Hepatocyte (in vitro differentiated cells): ENCODE data around the gene APBA2. TPM values are rescaled to one million over a fixed set of nuclear protein-coding genes. Genes with fewer than 3 reads are reported as not detected.

Experiments used
- DNase-seq: peaks from one replicate; pipeline ENCODE4 v3.0.0-alpha.2; 2016; ENCODE audit warnings: low spot score
- H2AFZ ChIP-seq: fragments of 200-600 bp; sonication (generic); 2 replicates; pipeline ENCODE4 v1.6.0; 2016; ENCODE audit warnings: antibody characterized with exemption, mild to moderate bottlenecking
- H3K27ac ChIP-seq: fragments of 200-600 bp; sonication (generic); 2 replicates; pipeline ENCODE4 v1.5.1; 2016; ENCODE audit warnings: mild to moderate bottlenecking
- H3K27me3 ChIP-seq: fragments of 200-600 bp; sonication (generic); 2 replicates; pipeline ENCODE4 v1.6.1; 2016
- H3K36me3 ChIP-seq: fragments of 200-600 bp; sonication (generic); replicated peaks from 2 replicates; pipeline ENCODE4 v1.5.1; 2016; ENCODE audit warnings: low read depth; ENCODE audit not compliant: insufficient read depth
- H3K4me1 ChIP-seq: fragments of 200-600 bp; sonication (generic); 2 replicates; pipeline ENCODE4 v1.5.1; 2016; ENCODE audit warnings: mild to moderate bottlenecking, moderate library complexity; ENCODE audit not compliant: insufficient read depth
- H3K4me2 ChIP-seq: fragments of 200-600 bp; sonication (generic); 2 replicates; pipeline ENCODE4 v1.6.0; 2016
- H3K4me3 ChIP-seq: fragments of 200-600 bp; sonication (generic); 2 replicates; pipeline ENCODE4 v1.5.1; 2016; ENCODE audit warnings: mild to moderate bottlenecking
- H3K79me2 ChIP-seq: fragments of 200-600 bp; sonication (generic); 2 replicates; pipeline ENCODE4 v1.6.0; 2017; ENCODE audit warnings: mild to moderate bottlenecking
- H3K9me2 ChIP-seq: fragments of 200-600 bp; sonication (generic); replicated peaks from 2 replicates; pipeline ENCODE4 v1.6.0; 2017; ENCODE audit warnings: mild to moderate bottlenecking; ENCODE audit not compliant: insufficient read depth
- H3K9me3 ChIP-seq: fragments of 200-600 bp; sonication (generic); 2 replicates; pipeline ENCODE4 v1.5.1; 2016; ENCODE audit warnings: low read depth, mild to moderate bottlenecking
- H4K20me1 ChIP-seq: fragments of 200-600 bp; sonication (generic); 2 replicates; pipeline ENCODE4 v1.6.0; 2016; ENCODE audit warnings: mild to moderate bottlenecking; ENCODE audit not compliant: insufficient read depth, poor library complexity, severe bottlenecking
- EZH2 ChIP-seq: fragments of 200-600 bp; sonication (generic); IDR thresholded peaks from 2 replicates; pipeline ENCODE4 v1.6.1; 2016; ENCODE audit warnings: antibody characterized with exemption, mild to moderate bottlenecking, borderline replicate concordance
- EZH2phosphoT487 ChIP-seq: fragments of 200-600 bp; sonication (generic); IDR thresholded peaks from one replicate; pipeline ENCODE4 v1.6.1; 2018; ENCODE audit warnings: antibody characterized with exemption, mild to moderate bottlenecking, low read depth, moderate library complexity; ENCODE audit not compliant: unreplicated experiment, severe bottlenecking
- WGBS: methylation state at CpG from one replicate; pipeline ENCODE4 v1.1.6; 2016; ENCODE audit warnings: low lambda C conversion rate; ENCODE audit errors: missing lambda C conversion rate; 5-methylcytosine and 5-hydroxymethylcytosine counted together
- polyA plus RNA-seq: library from polyadenylated mRNA; unstranded; fragments of >200 nt; fragmentation: Nextera tagmentation; extraction: Ambion mirVana; gene quantifications from 2 replicates; pipeline ENCODE4 v1.2.1, GENCODE V29; 2016
- total RNA-seq: library from RNA; depleted of rRNA; stranded (reverse); fragments of >200 nt; gene quantifications from 2 replicates; pipeline ENCODE4 v1.2.3, GENCODE V29; 2014
- TF ChIP-seq, protein P1 (sequence below): fragments of 200-600 bp; sonication (generic); IDR thresholded peaks from 2 replicates; pipeline ENCODE4 v1.5.1; 2016; ENCODE audit warnings: antibody characterized with exemption, mild to moderate bottlenecking; ENCODE audit not compliant: poor library complexity

Gene APBA2
- total and polyA plus RNA-seq, 2 experiments from 2014 or later, result 8.4 to 10.1 TPM

DNA sequence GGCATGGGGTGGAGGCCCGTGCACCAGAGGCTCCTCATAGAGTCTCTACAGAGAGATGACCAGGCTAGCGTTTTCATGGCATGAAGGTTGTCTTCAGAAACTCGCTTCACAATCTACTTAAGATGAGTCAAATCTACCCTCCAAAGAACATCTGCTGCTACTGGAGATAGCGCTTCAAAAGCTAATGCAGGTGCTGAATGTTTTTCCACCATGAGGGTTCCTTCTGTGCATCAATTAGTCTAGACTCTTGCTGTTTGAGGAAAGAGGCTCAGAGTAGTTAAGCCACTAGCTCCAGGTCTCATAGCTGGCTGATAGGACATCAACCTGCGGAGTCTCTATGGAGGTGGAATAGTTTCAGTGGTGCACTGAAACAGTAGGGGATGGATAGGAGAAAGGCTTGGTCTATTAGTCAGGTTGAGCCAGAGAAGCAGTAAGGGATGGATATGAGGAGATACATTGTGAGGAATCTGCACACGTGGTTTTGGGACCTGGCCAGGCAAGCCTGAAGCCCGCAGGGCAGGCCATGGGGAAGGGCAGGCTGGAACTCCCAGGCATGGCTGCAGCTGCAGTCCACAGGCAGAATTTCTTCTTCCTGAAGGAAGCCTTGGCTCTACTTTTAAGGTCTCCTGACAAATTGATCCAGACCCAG is 117.5 kb downstream of the APBA2 start:
- no peaks in the 10 kb centered on the region for H3K9me2 ChIP-seq
- H4K20me1 ChIP-seq, result no peaks in the 10 kb centered on the region
- H3K36me3 ChIP-seq, result no peaks in the 10 kb centered on the region
- TF ChIP-seq, protein P1, sequence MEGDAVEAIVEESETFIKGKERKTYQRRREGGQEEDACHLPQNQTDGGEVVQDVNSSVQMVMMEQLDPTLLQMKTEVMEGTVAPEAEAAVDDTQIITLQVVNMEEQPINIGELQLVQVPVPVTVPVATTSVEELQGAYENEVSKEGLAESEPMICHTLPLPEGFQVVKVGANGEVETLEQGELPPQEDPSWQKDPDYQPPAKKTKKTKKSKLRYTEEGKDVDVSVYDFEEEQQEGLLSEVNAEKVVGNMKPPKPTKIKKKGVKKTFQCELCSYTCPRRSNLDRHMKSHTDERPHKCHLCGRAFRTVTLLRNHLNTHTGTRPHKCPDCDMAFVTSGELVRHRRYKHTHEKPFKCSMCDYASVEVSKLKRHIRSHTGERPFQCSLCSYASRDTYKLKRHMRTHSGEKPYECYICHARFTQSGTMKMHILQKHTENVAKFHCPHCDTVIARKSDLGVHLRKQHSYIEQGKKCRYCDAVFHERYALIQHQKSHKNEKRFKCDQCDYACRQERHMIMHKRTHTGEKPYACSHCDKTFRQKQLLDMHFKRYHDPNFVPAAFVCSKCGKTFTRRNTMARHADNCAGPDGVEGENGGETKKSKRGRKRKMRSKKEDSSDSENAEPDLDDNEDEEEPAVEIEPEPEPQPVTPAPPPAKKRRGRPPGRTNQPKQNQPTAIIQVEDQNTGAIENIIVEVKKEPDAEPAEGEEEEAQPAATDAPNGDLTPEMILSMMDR, result no peak
- TF ChIP-seq EZH2phosphoT487 (no peak), EZH2 (no peak)
- no peak for DNase-seq
- H2AFZ ChIP-seq, result no peak overlapping the region
- no peaks in the 10 kb centered on the region for H3K79me2 ChIP-seq
- no peak overlapping the region for H3K4me2 ChIP-seq
- no peaks in the 10 kb centered on the region for H3K4me1 ChIP-seq
- WGBS, result 95% methylated on average over 7 of the region's 7 CpGs
- H3K27me3 ChIP-seq, result no peaks in the 10 kb centered on the region
- H3K27ac ChIP-seq, result no peak overlapping the region
- no peak overlapping the region for H3K4me3 ChIP-seq
- H3K9me3 ChIP-seq, result no peaks in the 10 kb centered on the region

DNA sequence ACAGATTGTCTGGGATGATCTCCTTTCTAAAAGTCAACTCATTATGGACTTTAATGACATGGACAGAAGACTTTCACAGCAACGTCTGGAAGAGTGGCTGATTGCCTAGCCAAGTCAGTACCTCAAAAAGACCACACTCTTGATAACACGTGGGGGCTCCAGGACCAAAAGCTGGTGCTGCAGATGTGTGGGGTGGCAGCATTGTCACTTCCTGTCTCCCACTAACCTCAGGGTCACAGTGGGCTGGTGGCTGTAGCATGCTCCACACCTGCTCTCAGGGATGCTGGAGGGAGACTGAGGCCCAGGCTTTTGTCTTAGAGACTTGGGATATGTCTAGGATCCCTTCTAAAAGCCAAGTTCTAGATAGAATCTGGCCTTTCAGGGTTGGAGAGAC is 118.1 kb downstream of the APBA2 start:
- no peak overlapping the region for H3K4me3 ChIP-seq
- H3K79me2 ChIP-seq, result no peaks in the 10 kb centered on the region
- no peak overlapping the region for H2AFZ ChIP-seq
- no peaks in the 10 kb centered on the region for H3K9me2 ChIP-seq
- no peaks in the 10 kb centered on the region for H4K20me1 ChIP-seq
- TF ChIP-seq EZH2 (no peak), EZH2phosphoT487 (no peak)
- TF ChIP-seq, protein P1, result no peak
- H3K9me3 ChIP-seq, result no peaks in the 10 kb centered on the region
- H3K27me3 ChIP-seq, result no peaks in the 10 kb centered on the region
- DNase-seq, result no peak
- no peak overlapping the region for H3K4me2 ChIP-seq
- H3K4me1 ChIP-seq, result no peaks in the 10 kb centered on the region
- H3K36me3 ChIP-seq, result no peaks in the 10 kb centered on the region
- 80% methylated on average over 2 of the region's 2 CpGs for WGBS
- no peak overlapping the region for H3K27ac ChIP-seq

DNA sequence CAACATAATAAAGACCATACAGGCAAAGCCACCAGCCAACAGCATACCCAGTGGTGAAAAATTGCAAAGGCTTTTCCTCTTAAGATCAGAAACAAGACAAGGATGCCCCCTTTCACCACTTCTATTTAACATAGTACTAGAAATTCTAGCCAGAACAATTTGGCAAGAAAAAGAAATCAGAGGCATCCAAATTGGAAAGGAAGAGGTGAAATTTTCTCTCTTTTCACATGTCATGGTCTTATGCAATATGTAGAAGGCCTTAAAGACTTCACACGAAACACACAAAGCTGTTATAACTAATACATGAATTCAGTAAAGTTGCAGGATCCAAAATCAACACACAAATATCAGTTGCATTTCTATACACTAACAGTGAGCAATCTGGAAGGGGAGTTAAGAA is 120.2 kb downstream of the APBA2 start:
- Histone ChIP-seq H3K79me2 (no peaks in the 10 kb centered on the region), H3K36me3 (no peaks in the 10 kb centered on the region), H3K9me3 (no peaks in the 10 kb centered on the region), H3K4me1 (no peaks in the 10 kb centered on the region), H3K27ac (no peak overlapping the region), H2AFZ (no peak overlapping the region), H3K9me2 (no peaks in the 10 kb centered on the region), H3K4me3 (no peak overlapping the region), H3K27me3 (no peaks in the 10 kb centered on the region), H3K4me2 (no peak overlapping the region), H4K20me1 (no peaks in the 10 kb centered on the region)
- TF ChIP-seq EZH2 (no peak), EZH2phosphoT487 (no peak)
- TF ChIP-seq, protein P1, result no peak
- DNase-seq, result no peak
- 91% methylated on average over 1 of the region's 1 CpG for WGBS
